Activated CD4-positive, CD25-positive, alpha-beta regulatory T cell (primary cell): ENCODE data around the gene RCAN1.

Experiments used
- DNase-seq, 4 experiments: peaks; one replicate each; lab custom pipeline; 2025; lab: John Stamatoyannopoulos, UW

The RCAN1 gene

GRCh38 chr21:34614628-34615486 is at the start of gene RCAN1:
Gene RCAN1, minus strand, starts transcription at chr21:34615113. Its CDS starts 102 bp downstream, at chr21:34615011.
- DNase-seq = peak; percentile 64 to 74 (median 68)

- DNase-seq = no peak
Observed at GRCh38 chr21:34661848-34662247, 46.9 kb upstream of the RCAN1 start.

GRCh38 chr21:34653522-34653921 is 38.6 kb upstream of the RCAN1 start:
- DNase-seq = no peak

GRCh38 chr21:34651642-34652041 is 36.7 kb upstream of the RCAN1 start:
- no peak for DNase-seq

GRCh38 chr21:34650861-34651431 is 36.0 kb upstream of the RCAN1 start:
- no peak for DNase-seq

- no peak for DNase-seq
Observed at GRCh38 chr21:34649400-34649799, 34.5 kb upstream of the RCAN1 start.

- DNase-seq = no peak
Observed at GRCh38 chr21:34648739-34649297, 33.9 kb upstream of the RCAN1 start.

GRCh38 chr21:34647555-34647954 is 32.6 kb upstream of the RCAN1 start:
- DNase-seq = no peak

GRCh38 chr21:34644825-34645224 is 29.9 kb upstream of the RCAN1 start:
- no peak for DNase-seq

- DNase-seq = no peak
Observed at GRCh38 chr21:34642211-34643075, 27.5 kb upstream of the RCAN1 start.

GRCh38 chr21:34640858-34641257 is 25.9 kb upstream of the RCAN1 start:
- no peak for DNase-seq

- no peak for DNase-seq
Observed at GRCh38 chr21:34639882-34640788, 25.2 kb upstream of the RCAN1 start.

GRCh38 chr21:34639250-34639649 is 24.3 kb upstream of the RCAN1 start:
- DNase-seq = no peak

- DNase-seq = no peak
Observed at GRCh38 chr21:34636961-34637360, 22.0 kb upstream of the RCAN1 start.

- DNase-seq = no peak
Observed at GRCh38 chr21:34635307-34635706, 20.4 kb upstream of the RCAN1 start.

- no peak for DNase-seq
Observed at GRCh38 chr21:34632498-34632897, 17.6 kb upstream of the RCAN1 start.

- DNase-seq = no peak
Observed at GRCh38 chr21:34630536-34631143, 15.7 kb upstream of the RCAN1 start.

- no peak for DNase-seq
Observed at GRCh38 chr21:34626131-34626530, 11.2 kb upstream of the RCAN1 start.

- no peak for DNase-seq
Observed at GRCh38 chr21:34625030-34625593, 10.2 kb upstream of the RCAN1 start.

- no peak for DNase-seq
Observed at GRCh38 chr21:34623516-34623915, 8.6 kb upstream of the RCAN1 start.
